ENCODE data around the gene EEF1A2. TPM values are rescaled to one million over a fixed set of nuclear protein-coding genes. Genes with fewer than 3 reads are reported as not detected.

Gene EEF1A2
- total and polyA plus RNA-seq, 12 donors, result 59.5 to 407 (median 139) TPM

GRCh38 chr20:63465380-63466249 lies 33.3 kb downstream of the EEF1A2 start:
- peaks cover 20% of the 10 kb centered on the region for H3K27me3 ChIP-seq
- intact Hi-C loops (cut with DNase I), result no loop called here
- no peak overlapping the region for H3K4me3 ChIP-seq
- H3K4me1 ChIP-seq (replicated peaks in 1 of 2), result no peaks in the 10 kb centered on the region
- 58 to 73% (median 67%) methylated on average over 16 to 56 of the region's 56 CpGs for WGBS, 4 donors
- no peaks in the 10 kb centered on the region for H3K36me3 ChIP-seq (replicated peaks in 1 of 2)
- TF ChIP-seq, protein P1, sequence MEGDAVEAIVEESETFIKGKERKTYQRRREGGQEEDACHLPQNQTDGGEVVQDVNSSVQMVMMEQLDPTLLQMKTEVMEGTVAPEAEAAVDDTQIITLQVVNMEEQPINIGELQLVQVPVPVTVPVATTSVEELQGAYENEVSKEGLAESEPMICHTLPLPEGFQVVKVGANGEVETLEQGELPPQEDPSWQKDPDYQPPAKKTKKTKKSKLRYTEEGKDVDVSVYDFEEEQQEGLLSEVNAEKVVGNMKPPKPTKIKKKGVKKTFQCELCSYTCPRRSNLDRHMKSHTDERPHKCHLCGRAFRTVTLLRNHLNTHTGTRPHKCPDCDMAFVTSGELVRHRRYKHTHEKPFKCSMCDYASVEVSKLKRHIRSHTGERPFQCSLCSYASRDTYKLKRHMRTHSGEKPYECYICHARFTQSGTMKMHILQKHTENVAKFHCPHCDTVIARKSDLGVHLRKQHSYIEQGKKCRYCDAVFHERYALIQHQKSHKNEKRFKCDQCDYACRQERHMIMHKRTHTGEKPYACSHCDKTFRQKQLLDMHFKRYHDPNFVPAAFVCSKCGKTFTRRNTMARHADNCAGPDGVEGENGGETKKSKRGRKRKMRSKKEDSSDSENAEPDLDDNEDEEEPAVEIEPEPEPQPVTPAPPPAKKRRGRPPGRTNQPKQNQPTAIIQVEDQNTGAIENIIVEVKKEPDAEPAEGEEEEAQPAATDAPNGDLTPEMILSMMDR (IDR thresholded peaks at IDR 0.05), result no peak
- no peak for TF ChIP-seq POLR2A (IDR thresholded peaks at IDR 0.05)
- H3K9me3 ChIP-seq (replicated peaks in 1 of 3), result no peaks in the 10 kb centered on the region
- DNase-seq, result no peak
- peak overlapping the region in 1 of 5 donors; percentile 12 for H3K27ac ChIP-seq

- H3K4me1 ChIP-seq (replicated peaks in 1 of 2), result no peaks in the 10 kb centered on the region
- intact Hi-C loops (cut with DNase I), result no loop called here
- H3K9me3 ChIP-seq (replicated peaks in 1 of 3), result no peaks in the 10 kb centered on the region
- WGBS, 4 donors, result 55 to 82% (median 71%) methylated on average over 7 to 12 of the region's 12 CpGs; no CpG with 5 or more reads in 1 of the 4 donors
- no peak for DNase-seq
- peak overlapping the region in 1 of 5 donors; percentile 70 for H3K27ac ChIP-seq
- H3K27me3 ChIP-seq, result peaks cover 12% of the 10 kb centered on the region
- TF ChIP-seq POLR2A (IDR thresholded peaks at IDR 0.05), result no peak
- TF ChIP-seq, protein P1 (IDR thresholded peaks at IDR 0.05), result no peak
- H3K4me3 ChIP-seq, result no peak overlapping the region
- no peaks in the 10 kb centered on the region for H3K36me3 ChIP-seq (replicated peaks in 1 of 2)
Measured at GRCh38 chr20:63464289-63464635, 34.6 kb downstream of the EEF1A2 start.

- H3K4me3 ChIP-seq, result no peak overlapping the region
- WGBS, 4 donors, result 44 to 53% (median 49%) methylated on average over 17 to 22 of the region's 22 CpGs
- no peak for TF ChIP-seq POLR2A (IDR thresholded peaks at IDR 0.05)
- TF ChIP-seq, protein P1 (IDR thresholded peaks at IDR 0.05), result no peak
- intact Hi-C loops (cut with DNase I), result no loop called here
- H3K9me3 ChIP-seq (replicated peaks in 1 of 3), result no peaks in the 10 kb centered on the region
- no peak for DNase-seq
- H3K27ac ChIP-seq, result peak overlapping the region in 1 of 5 donors; percentile 70
- peaks cover 8% of the 10 kb centered on the region for H3K27me3 ChIP-seq
- no peaks in the 10 kb centered on the region for H3K4me1 ChIP-seq (replicated peaks in 1 of 2)
- no peaks in the 10 kb centered on the region for H3K36me3 ChIP-seq (replicated peaks in 1 of 2)
Measured at GRCh38 chr20:63463400-63464288, 35.2 kb downstream of the EEF1A2 start.

- no peaks in the 10 kb centered on the region for H3K4me1 ChIP-seq (replicated peaks in 1 of 2)
- H3K9me3 ChIP-seq (replicated peaks in 1 of 3), result no peaks in the 10 kb centered on the region
- H3K27ac ChIP-seq, result peak overlapping the region in 1 of 5 donors; percentile 70
- WGBS, 4 donors, result 33 to 56% (median 38%) methylated on average over 1 to 2 of the region's 2 CpGs
- no peak for TF ChIP-seq POLR2A (IDR thresholded peaks at IDR 0.05)
- TF ChIP-seq, protein P1 (IDR thresholded peaks at IDR 0.05), result no peak
- H3K4me3 ChIP-seq, result no peak overlapping the region
- peaks cover 8% of the 10 kb centered on the region for H3K27me3 ChIP-seq
- no peak for DNase-seq
- intact Hi-C loops (cut with DNase I), result no loop called here
- H3K36me3 ChIP-seq (replicated peaks in 1 of 2), result no peaks in the 10 kb centered on the region
Measured at GRCh38 chr20:63462244-63462643, 36.6 kb downstream of the EEF1A2 start.
